ENCODE results near the gene CDC14A.

Gene CDC14A

DNA sequence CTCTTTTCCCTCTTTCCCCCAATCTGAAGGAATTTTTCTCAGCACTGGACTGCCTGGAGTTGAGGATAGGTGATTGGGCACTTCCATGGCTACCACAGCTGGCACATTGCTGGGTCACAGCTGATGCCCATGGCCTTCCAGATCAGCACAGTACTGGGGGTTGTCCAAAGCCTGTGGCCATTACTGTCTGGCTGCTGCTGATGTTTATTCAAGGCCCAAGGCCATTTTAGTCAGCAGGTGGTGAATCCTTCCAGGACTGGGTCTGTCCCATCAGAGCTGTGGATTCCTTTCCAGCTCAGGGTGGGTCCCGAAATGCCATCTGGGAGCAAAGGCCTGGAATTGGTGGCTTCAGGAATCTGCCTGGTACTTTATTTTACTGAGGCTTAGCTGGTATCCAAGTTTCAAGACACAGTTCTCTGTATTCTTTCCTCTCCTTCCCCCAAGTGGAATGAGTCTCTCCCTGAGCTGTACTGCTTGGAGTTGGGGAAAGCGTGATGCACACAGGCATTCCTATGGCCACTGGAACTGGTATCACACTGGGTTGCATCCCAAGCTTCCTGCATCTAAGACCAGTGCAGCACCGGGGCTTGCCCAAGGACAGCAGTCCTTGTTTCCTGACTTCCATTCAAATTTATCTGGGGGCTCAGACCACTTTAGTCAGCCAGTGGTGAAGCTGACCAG is 204.8 kb downstream of the CDC14A start:
- no peaks in the 10 kb centered on the region for H3K36me3 ChIP-seq (ENCODE audit: low read length)

DNA sequence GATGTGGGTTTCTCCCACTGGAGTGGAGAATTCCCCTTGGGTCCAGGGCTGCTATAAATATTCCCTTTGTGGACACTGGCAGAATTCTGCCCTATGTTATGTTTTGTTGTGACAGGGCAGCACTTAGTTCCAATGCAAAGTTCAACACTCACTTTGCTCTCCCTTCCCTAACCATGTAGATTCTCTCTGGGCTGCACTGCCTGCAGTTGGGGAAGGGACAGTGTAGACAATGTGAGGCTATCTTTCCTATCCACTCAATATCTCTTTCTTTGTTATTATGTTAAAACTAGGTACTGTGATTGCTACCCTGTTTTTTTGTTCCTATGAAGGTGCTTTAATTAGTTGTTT is 205.3 kb downstream of the CDC14A start:
- Histone ChIP-seq H3K9me2 (replicated peaks; ENCODE audit: insufficient read depth, low read length) (0 out of 2 replicates have a peak, but pooled peaks cover 3% of the 10 kb centered on the region), H3K36me3 (ENCODE audit: low read length) (no peaks in the 10 kb centered on the region), H3K79me2 (ENCODE audit: insufficient read depth, low read length) (no peaks in the 10 kb centered on the region), H3K4me3 (ENCODE audit: insufficient read depth, low read length, poor library complexity, severe bottlenecking) (no peak overlapping the region), H3K27ac (ENCODE audit: low read depth, low read length) (no peak overlapping the region), H4K20me1 (ENCODE audit: low read depth, low read length) (no peaks in the 10 kb centered on the region), H3K27me3 (ENCODE audit: low read length) (no peaks in the 10 kb centered on the region), H3K4me2 (ENCODE audit: low read depth, low read length, poor library complexity, severe bottlenecking) (no peak overlapping the region), H3K9me3 (ENCODE audit: insufficient read depth, low read length) (no peaks in the 10 kb centered on the region), H2AFZ (ENCODE audit: low read depth, low read length, severe bottlenecking) (no peak overlapping the region), H3F3A (ENCODE audit: insufficient read depth) (no peaks in the 10 kb centered on the region), H3K9ac (ENCODE audit: low read length) (no peak overlapping the region)
- no peak for TF ChIP-seq EZH2phosphoT487 (conservative IDR thresholded peaks at IDR 0.05; ENCODE audit: low read length)
- TF ChIP-seq, protein P1, sequence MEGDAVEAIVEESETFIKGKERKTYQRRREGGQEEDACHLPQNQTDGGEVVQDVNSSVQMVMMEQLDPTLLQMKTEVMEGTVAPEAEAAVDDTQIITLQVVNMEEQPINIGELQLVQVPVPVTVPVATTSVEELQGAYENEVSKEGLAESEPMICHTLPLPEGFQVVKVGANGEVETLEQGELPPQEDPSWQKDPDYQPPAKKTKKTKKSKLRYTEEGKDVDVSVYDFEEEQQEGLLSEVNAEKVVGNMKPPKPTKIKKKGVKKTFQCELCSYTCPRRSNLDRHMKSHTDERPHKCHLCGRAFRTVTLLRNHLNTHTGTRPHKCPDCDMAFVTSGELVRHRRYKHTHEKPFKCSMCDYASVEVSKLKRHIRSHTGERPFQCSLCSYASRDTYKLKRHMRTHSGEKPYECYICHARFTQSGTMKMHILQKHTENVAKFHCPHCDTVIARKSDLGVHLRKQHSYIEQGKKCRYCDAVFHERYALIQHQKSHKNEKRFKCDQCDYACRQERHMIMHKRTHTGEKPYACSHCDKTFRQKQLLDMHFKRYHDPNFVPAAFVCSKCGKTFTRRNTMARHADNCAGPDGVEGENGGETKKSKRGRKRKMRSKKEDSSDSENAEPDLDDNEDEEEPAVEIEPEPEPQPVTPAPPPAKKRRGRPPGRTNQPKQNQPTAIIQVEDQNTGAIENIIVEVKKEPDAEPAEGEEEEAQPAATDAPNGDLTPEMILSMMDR (IDR thresholded peaks at IDR 0.05; ENCODE audit: insufficient read depth, low read length, poor library complexity, severe bottlenecking) = no peak

More for the DNA sequence above, 204.8 kb downstream of the CDC14A start:
- no peaks in the 10 kb centered on the region for H3K9me3 ChIP-seq (ENCODE audit: insufficient read depth, low read length)
- no peak overlapping the region for H3K4me3 ChIP-seq (ENCODE audit: insufficient read depth, low read length, poor library complexity, severe bottlenecking)
- TF ChIP-seq EZH2phosphoT487 (conservative IDR thresholded peaks at IDR 0.05; ENCODE audit: low read length) = no peak
- TF ChIP-seq, protein P1 (IDR thresholded peaks at IDR 0.05; ENCODE audit: insufficient read depth, low read length, poor library complexity, severe bottlenecking) = no peak
- 0 out of 2 replicates have a peak, but pooled peaks cover 3% of the 10 kb centered on the region for H3K9me2 ChIP-seq (replicated peaks; ENCODE audit: insufficient read depth, low read length)
- H3K79me2 ChIP-seq (ENCODE audit: insufficient read depth, low read length) = no peaks in the 10 kb centered on the region
- no peaks in the 10 kb centered on the region for H4K20me1 ChIP-seq (ENCODE audit: low read depth, low read length)
- H2AFZ ChIP-seq (ENCODE audit: low read depth, low read length, severe bottlenecking) = no peak overlapping the region
- no peak overlapping the region for H3K27ac ChIP-seq (ENCODE audit: low read depth, low read length)
- H3F3A ChIP-seq (ENCODE audit: insufficient read depth) = no peaks in the 10 kb centered on the region
- H3K4me2 ChIP-seq (ENCODE audit: low read depth, low read length, poor library complexity, severe bottlenecking) = no peak overlapping the region
- no peaks in the 10 kb centered on the region for H3K27me3 ChIP-seq (ENCODE audit: low read length)
- H3K9ac ChIP-seq (ENCODE audit: low read length) = no peak overlapping the region

DNA sequence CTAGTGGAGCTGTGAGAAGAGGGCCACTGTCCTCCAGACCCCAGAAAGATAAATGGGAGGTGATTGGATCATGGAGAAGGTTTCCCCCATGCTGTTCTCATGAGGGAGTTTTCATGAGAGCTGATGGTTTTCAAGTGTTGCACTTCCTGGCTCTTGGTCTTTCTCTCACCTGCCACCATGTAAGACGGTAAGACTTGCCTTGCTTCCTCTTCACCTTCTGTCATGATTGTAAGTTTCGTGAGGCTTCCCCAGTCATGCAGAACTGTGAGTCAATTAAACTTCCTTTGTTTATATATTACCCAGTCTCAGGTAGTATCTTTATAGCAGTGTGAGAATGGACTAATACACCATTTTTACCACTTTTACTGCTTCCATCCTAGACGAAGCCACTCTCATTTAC is 213.2 kb downstream of the CDC14A start:
- H4K20me1 ChIP-seq (ENCODE audit: low read depth, low read length) = no peaks in the 10 kb centered on the region
- H3F3A ChIP-seq (ENCODE audit: insufficient read depth) = no peaks in the 10 kb centered on the region
- no peaks in the 10 kb centered on the region for H3K9me2 ChIP-seq (replicated peaks; ENCODE audit: insufficient read depth, low read length)
- no peak overlapping the region for H2AFZ ChIP-seq (ENCODE audit: low read depth, low read length, severe bottlenecking)
- TF ChIP-seq EZH2phosphoT487 (conservative IDR thresholded peaks at IDR 0.05; ENCODE audit: low read length) = no peak
- H3K79me2 ChIP-seq (ENCODE audit: insufficient read depth, low read length) = no peaks in the 10 kb centered on the region
- H3K36me3 ChIP-seq (ENCODE audit: low read length) = no peaks in the 10 kb centered on the region
- H3K27ac ChIP-seq (ENCODE audit: low read depth, low read length) = no peak overlapping the region
- H3K9me3 ChIP-seq (ENCODE audit: insufficient read depth, low read length) = no peaks in the 10 kb centered on the region
- H3K9ac ChIP-seq (ENCODE audit: low read length) = no peak overlapping the region
- H3K27me3 ChIP-seq (ENCODE audit: low read length) = no peaks in the 10 kb centered on the region
- H3K4me2 ChIP-seq (ENCODE audit: low read depth, low read length, poor library complexity, severe bottlenecking) = no peak overlapping the region
- no peak overlapping the region for H3K4me3 ChIP-seq (ENCODE audit: insufficient read depth, low read length, poor library complexity, severe bottlenecking)

DNA sequence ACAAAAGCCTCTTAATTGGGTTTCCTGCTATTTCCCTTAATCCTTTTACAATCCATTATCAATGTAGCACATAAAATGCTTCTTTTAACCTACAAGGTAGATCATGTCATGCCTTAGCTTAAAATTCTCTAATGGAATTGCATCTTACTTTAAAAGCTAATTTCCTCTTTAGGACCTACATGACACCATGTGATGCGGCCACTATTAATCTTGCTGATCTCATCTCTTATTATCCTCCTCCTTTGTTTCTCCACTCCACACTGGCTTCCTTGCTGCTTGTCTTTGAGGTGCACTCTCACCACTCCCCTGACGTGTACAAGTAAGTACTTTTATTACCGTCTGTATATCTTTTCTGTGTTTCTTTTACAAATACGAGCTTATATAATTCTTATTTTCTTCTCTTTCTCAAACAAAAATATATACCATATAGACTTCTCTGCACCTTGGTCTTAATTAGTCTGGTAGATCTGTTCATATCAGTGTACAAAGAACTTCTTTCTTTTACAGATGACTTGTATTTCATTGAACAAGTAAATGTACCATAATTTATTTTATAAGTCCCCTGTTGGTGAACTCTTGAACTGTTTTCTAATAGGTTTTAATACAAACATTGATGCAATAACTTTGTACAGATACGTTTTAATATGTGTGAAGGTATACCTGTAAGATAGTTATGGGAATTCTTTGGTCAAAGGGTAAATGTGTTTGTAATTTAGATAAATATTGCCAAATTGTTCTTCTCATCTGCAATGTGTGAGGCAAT is 213.8 kb downstream of the CDC14A start:
- H3K9me3 ChIP-seq (ENCODE audit: insufficient read depth, low read length) = no peaks in the 10 kb centered on the region
- no peaks in the 10 kb centered on the region for H3K36me3 ChIP-seq (ENCODE audit: low read length)
- no peaks in the 10 kb centered on the region for H4K20me1 ChIP-seq (ENCODE audit: low read depth, low read length)
- no peaks in the 10 kb centered on the region for H3F3A ChIP-seq (ENCODE audit: insufficient read depth)
- no peak overlapping the region for H2AFZ ChIP-seq (ENCODE audit: low read depth, low read length, severe bottlenecking)
- H3K4me2 ChIP-seq (ENCODE audit: low read depth, low read length, poor library complexity, severe bottlenecking) = no peak overlapping the region
- no peak overlapping the region for H3K27ac ChIP-seq (ENCODE audit: low read depth, low read length)
- no peak overlapping the region for H3K9ac ChIP-seq (ENCODE audit: low read length)
- H3K79me2 ChIP-seq (ENCODE audit: insufficient read depth, low read length) = no peaks in the 10 kb centered on the region
- TF ChIP-seq, protein P1 (IDR thresholded peaks at IDR 0.05; ENCODE audit: insufficient read depth, low read length, poor library complexity, severe bottlenecking) = no peak
- no peak for TF ChIP-seq EZH2phosphoT487 (conservative IDR thresholded peaks at IDR 0.05; ENCODE audit: low read length)
- no peak overlapping the region for H3K4me3 ChIP-seq (ENCODE audit: insufficient read depth, low read length, poor library complexity, severe bottlenecking)
- H3K9me2 ChIP-seq (replicated peaks; ENCODE audit: insufficient read depth, low read length) = no peaks in the 10 kb centered on the region
- no peaks in the 10 kb centered on the region for H3K27me3 ChIP-seq (ENCODE audit: low read length)
